NCI-H2196 (cell line): Measurements from ENCODE around the gene KCNQ1OT1.

ENCODE experiments used
- DNase-seq: peaks from one replicate; lab custom pipeline; 2025; ENCODE audit not compliant: unreplicated experiment; lab: John Stamatoyannopoulos, UW

KCNQ1OT1 gene

DNA sequence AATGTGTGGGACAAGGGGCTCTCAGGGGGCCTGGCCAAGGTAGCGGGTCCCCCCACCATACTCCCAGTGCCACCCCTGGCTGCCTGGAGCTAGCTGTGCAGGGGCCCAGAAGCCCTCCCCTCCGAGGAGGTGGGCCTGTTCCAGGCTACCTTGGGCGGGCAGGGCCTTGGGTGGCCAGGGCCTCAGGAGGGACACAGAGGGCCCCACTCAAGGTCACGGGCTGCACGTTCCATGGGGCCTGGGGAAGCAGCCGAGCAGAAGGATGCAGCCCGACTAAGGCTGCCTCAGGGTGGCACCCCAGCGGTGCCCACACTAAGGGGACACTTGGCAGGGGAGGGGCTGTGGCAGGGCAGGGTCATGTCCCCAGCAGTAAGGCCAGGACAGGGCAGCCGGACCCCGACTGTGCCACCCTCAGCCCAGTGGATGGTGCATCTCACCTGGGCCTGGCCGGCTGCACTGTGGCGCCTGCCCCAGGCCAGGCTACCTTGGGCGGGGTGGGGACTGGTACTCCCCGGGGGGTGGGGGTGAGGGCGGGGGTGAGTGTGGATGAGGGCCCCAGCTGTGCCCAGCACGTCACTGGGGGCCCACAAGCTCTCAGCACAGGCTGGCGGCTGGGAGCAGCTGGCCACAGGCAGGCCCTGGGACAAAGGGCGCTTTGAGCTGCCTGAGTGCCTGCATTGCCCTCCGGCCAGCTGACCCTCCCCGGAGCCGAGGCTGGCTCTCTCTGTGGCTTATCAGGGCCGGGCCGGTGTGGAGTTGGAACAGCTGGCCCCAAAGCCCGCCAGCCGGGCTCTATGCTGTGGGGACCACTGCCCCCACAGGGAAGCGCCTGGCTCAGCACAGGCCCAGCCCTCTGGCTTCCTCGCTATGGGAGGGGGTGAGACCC is 137.9 kb downstream of the KCNQ1OT1 start:
- no peak for DNase-seq

DNA sequence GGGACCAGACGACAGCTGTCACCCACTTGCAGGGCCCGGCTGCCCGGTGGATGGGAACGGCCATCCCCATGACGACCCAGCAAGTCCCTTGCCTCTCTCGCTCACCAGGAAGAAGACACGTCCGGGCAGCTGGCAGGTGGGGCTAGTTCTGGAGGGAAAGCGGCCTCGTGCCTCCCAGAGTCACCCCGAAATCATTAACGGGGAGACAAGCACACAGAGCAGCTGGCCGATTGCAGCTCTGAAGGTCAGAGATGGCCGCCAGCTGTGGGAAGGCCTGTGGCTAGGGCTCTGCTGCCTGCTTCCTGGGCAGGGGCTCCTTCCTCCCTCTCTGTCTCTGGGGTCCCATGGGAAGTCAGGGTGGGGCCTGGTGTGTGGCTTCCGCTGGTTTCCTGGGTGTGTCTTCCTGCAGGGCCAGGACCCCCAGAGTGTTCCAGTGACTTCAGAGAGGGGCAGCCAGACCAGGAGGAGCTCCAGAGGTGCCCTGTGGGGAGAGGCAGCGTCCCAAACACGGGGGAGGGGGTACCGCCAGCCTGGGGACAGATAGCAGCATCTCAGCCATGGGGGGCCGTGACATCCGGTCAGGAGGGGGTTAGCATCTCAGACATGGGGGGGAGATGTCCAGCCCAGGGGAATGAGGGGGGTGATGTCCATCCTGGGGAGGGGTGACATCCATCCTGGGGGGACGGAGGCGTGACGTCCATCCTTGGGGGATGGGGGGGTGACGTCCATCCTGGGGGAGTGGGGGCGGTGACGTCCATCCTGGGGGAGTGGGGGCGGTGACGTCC is 140.1 kb downstream of the KCNQ1OT1 start:
- DNase-seq = no peak

- no peak for DNase-seq
Measured at GRCh38 chr11:2558861-2559526, 140.8 kb downstream of the KCNQ1OT1 start.

DNA sequence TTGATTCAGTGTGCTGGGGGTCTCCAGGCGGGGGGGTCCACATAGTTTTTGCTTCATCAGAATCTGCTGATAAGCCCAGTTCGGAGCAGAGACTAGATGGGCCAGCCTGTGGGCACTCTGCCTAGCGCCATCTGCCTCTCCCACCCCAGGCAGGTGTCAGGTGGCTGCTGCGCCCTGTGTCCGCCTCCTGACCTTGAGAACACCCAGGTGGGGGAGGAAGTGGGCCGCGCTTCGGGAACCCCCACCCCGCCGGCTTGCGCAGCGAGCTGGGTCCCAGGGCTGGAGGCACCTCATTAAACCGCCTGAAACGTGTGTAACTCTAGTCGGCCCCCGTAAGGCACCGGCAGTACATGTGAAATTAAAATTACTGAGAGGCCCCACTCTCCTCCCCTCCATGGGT is 141.4 kb downstream of the KCNQ1OT1 start:
- DNase-seq = no peak
